Calu3 (cell line): ENCODE data around the gene KLKB1. TPM values are rescaled to one million over a fixed set of nuclear protein-coding genes. Genes with fewer than 3 reads are reported as not detected.

Experiments used
- BruUV-seq: library from RNA; stranded (reverse); fragments of 400-500 nt; replicated peaks from 2 replicates; lab custom pipeline; 2021; lab: Mats Ljungman, UMichigan
- CTCF ChIA-PET: fragments of 300-600 bp; sonication (Branson Sonifier 250); formaldehyde crosslinking; loops from one replicate; lab custom pipeline; 2022; ENCODE audit warnings: antibody characterized with exemption; lab: Charles Lee
- DNase-seq: peaks from one replicate; pipeline ENCODE4 v3.0.0; 2022
- H3K27ac Mint-ChIP-seq: one replicate; pipeline ENCODE4 v1.8.0; 2022; ENCODE audit warnings: mixed read lengths; ENCODE audit not compliant: unreplicated experiment
- H3K27me3 Mint-ChIP-seq: one replicate; pipeline ENCODE4 v1.8.0; 2022; ENCODE audit warnings: mixed read lengths; ENCODE audit not compliant: unreplicated experiment
- H3K36me3 Mint-ChIP-seq: one replicate; pipeline ENCODE4 v1.8.0; 2022; ENCODE audit warnings: mild to moderate bottlenecking, moderate library complexity, mixed read lengths; ENCODE audit not compliant: insufficient read depth, unreplicated experiment
- H3K4me1 Mint-ChIP-seq: one replicate; pipeline ENCODE4 v1.8.0; 2022; ENCODE audit warnings: mild to moderate bottlenecking, low read depth, mixed read lengths; ENCODE audit not compliant: unreplicated experiment
- H3K4me3 Mint-ChIP-seq: one replicate; pipeline ENCODE4 v1.8.0; 2022; ENCODE audit warnings: mild to moderate bottlenecking, low read depth, moderate library complexity, mixed read lengths; ENCODE audit not compliant: unreplicated experiment
- H3K9me3 Mint-ChIP-seq: one replicate; pipeline ENCODE4 v1.8.0; 2022; ENCODE audit warnings: low read depth, mixed read lengths; ENCODE audit not compliant: unreplicated experiment
- intact Hi-C: fragments of 100-400 bp; cut with micrococcal nuclease; formaldehyde crosslinking; loops from one replicate; pipeline ENCODE4 v1.10.0; 2022; ENCODE audit not compliant: unreplicated experiment
- total RNA-seq: library from RNA; stranded (reverse); gene quantifications from 2 replicates; pipeline ENCODE4 v1.2.3, GENCODE V29; 2022
- TF ChIP-seq, protein P1 (sequence below): fragments of 200-600 bp; IDR thresholded peaks from one replicate; pipeline ENCODE4 v1.8.0; 2022; ENCODE audit warnings: antibody characterized with exemption; ENCODE audit not compliant: unreplicated experiment

The KLKB1 gene
- total RNA-seq, 1 experiment from 2014 or later, result 2.9 TPM

DNA sequence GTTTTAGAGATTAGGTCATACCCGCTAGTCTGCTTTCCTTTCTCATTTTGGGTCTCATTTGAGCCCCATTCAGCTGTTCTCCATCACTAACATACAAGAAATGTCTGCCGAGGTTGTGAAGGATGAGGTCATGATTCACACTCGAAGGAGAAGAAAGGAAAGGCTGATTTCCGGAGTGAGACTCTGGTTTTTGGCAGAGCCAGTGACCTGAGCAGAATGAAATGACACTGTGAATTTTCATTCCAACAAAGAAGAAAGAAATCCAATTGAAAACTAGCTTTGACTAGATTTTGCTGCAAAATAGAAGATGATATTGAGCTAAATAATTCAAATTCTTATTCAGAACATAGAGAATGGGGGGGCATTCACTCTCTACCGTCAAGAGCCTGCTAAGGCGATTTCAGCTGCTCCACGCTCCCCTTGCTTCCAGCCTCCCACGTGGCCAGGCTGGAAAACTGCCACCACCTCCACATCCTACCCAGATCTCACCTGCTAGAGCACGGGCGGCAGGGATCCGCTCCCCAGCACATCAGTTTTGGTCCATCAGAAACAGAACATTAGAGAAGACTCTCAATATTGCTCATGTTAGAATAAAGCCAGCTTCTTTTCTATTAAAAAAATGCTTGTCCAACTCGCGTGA is 77.7 kb downstream of the KLKB1 start:
- intact Hi-C loops, result no loop called here
- TF ChIP-seq, protein P1, sequence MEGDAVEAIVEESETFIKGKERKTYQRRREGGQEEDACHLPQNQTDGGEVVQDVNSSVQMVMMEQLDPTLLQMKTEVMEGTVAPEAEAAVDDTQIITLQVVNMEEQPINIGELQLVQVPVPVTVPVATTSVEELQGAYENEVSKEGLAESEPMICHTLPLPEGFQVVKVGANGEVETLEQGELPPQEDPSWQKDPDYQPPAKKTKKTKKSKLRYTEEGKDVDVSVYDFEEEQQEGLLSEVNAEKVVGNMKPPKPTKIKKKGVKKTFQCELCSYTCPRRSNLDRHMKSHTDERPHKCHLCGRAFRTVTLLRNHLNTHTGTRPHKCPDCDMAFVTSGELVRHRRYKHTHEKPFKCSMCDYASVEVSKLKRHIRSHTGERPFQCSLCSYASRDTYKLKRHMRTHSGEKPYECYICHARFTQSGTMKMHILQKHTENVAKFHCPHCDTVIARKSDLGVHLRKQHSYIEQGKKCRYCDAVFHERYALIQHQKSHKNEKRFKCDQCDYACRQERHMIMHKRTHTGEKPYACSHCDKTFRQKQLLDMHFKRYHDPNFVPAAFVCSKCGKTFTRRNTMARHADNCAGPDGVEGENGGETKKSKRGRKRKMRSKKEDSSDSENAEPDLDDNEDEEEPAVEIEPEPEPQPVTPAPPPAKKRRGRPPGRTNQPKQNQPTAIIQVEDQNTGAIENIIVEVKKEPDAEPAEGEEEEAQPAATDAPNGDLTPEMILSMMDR, result no peak
- no TSS peak for BruUV-seq
- Mint-ChIP-seq H3K27ac (no peak overlapping the region), H3K9me3 (no peaks in the 10 kb centered on the region), H3K4me3 (no peak overlapping the region), H3K4me1 (no peaks in the 10 kb centered on the region), H3K36me3 (no peaks in the 10 kb centered on the region), H3K27me3 (peaks cover 30% of the 10 kb centered on the region)
- DNase-seq, result no peak
- CTCF ChIA-PET, result no interaction called here

DNA sequence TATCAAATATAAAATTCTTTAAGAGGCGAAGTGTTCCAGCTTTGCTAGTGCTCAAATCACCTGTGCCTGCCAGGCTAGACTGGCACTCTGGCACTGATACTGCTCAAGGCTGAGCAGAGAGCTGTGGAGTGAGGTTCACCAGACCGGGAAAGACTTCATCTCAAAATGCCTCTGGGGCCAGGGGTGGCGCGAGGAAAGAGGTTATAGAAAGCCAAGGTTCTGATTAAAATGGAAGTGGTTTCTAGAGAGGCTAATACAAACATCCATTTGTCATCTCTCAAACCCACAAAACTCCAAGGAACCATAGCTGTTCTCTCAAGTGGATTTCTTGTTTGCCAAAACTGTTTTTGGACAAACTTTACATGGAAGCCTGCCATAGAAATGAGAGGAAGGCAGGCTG is 80.2 kb downstream of the KLKB1 start:
- intact Hi-C loops, result no loop called here
- H3K27me3 Mint-ChIP-seq, result peaks cover 38% of the 10 kb centered on the region
- no peak for DNase-seq
- CTCF ChIA-PET, result interaction anchor here (0.6 kb wide), 1 partner anchor 221 kb away, joined by 3 read pairs; no protein-coding TSS in a partner anchor
- H3K36me3 Mint-ChIP-seq, result no peaks in the 10 kb centered on the region
- BruUV-seq, result no TSS peak
- no peaks in the 10 kb centered on the region for H3K9me3 Mint-ChIP-seq
- TF ChIP-seq, protein P1, result no peak
- H3K27ac Mint-ChIP-seq, result no peak overlapping the region
- H3K4me1 Mint-ChIP-seq, result no peaks in the 10 kb centered on the region
- H3K4me3 Mint-ChIP-seq, result no peak overlapping the region

DNA sequence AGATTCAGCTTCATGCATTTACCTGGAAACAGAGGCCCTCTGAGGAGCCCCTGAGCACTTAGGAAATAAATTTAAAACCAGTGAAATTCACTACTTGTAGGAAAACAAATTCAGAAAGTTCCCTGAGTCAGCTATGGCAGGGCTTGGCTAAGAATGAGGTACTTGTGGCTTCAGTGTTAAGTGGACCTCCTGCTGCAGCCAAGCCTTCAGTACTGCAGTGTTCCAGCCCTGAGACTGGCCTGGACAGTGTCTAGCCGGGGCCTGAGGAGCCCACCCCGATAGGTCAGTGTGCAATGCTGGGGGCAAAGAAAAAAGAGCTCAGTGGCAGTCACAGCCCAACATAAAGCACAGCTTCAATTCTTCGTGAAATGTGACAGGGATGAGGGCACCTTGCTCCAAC is 80.6 kb downstream of the KLKB1 start:
- TF ChIP-seq, protein P1, result no peak
- H3K27ac Mint-ChIP-seq, result no peak overlapping the region
- BruUV-seq, result no TSS peak
- H3K36me3 Mint-ChIP-seq, result no peaks in the 10 kb centered on the region
- CTCF ChIA-PET, result interaction anchor here (0.6 kb wide), 1 partner anchor 221 kb away, joined by 3 read pairs; no protein-coding TSS in a partner anchor
- no peaks in the 10 kb centered on the region for H3K9me3 Mint-ChIP-seq
- intact Hi-C loops, result no loop called here
- DNase-seq, result no peak
- no peak overlapping the region for H3K4me3 Mint-ChIP-seq
- peaks cover 38% of the 10 kb centered on the region for H3K27me3 Mint-ChIP-seq
- no peaks in the 10 kb centered on the region for H3K4me1 Mint-ChIP-seq

Other genes starting within 250 kb of the KLKB1 start
- 8.0 and 10.6 TPM in 2 replicates for gene TLR3, start 158.4 kb upstream of the KLKB1 start, total RNA-seq
- 36.3 and 45.5 TPM in 2 replicates for gene FAM149A, start 122.8 kb upstream of the KLKB1 start, total RNA-seq
- 43.3 and 43.8 TPM in 2 replicates for gene CYP4V2, start 35.9 kb upstream of the KLKB1 start, total RNA-seq
- 0.38 and 0.86 TPM in 2 replicates for gene F11, start 38.7 kb downstream of the KLKB1 start, total RNA-seq